OCI-LY1 (cell line): ENCODE data around the gene FN3K.
A peak's percentile ranks its signal among the peaks of the same experiment; 100 is the strongest.

Experiments used
- H2AFZ ChIP-seq: fragments of 200-600 bp; sonication (generic), shearing (Covaris generic); 2 replicates; pipeline ENCODE4 v1.6.0; 2014; ENCODE audit warnings: antibody characterized with exemption, mild to moderate bottlenecking, low read length
- H3F3A ChIP-seq: fragments of 200-600 bp; sonication (generic), shearing (Covaris generic); 2 replicates; pipeline ENCODE4 v1.6.0; 2014; ENCODE audit warnings: mild to moderate bottlenecking, antibody characterized with exemption, low read length, moderate library complexity; ENCODE audit not compliant: insufficient read depth
- H3K27ac ChIP-seq: fragments of 200-600 bp; sonication (generic); 2 replicates; pipeline ENCODE4 v1.5.1; 2014; ENCODE audit warnings: low read length, mixed run types, mild to moderate bottlenecking, low read depth; ENCODE audit not compliant: poor library complexity, severe bottlenecking
- H3K27me3 ChIP-seq: fragments of 200-600 bp; sonication (generic); 2 replicates; pipeline ENCODE4 v1.6.0; 2014; ENCODE audit warnings: antibody characterized with exemption, mild to moderate bottlenecking, low read length, moderate library complexity; ENCODE audit not compliant: insufficient read depth
- H3K36me3 ChIP-seq: fragments of 200-600 bp; sonication (generic); 2 replicates; pipeline ENCODE4 v1.6.1; 2014; ENCODE audit warnings: mild to moderate bottlenecking, antibody characterized with exemption, low read length, moderate library complexity, mixed read lengths; ENCODE audit not compliant: insufficient read depth
- H3K4me1 ChIP-seq: fragments of 200-600 bp; sonication (generic); 2 replicates; pipeline ENCODE4 v1.5.1; 2014; ENCODE audit warnings: mild to moderate bottlenecking, low read length, moderate library complexity; ENCODE audit not compliant: insufficient read depth, severe bottlenecking
- H3K4me2 ChIP-seq: fragments of 200-600 bp; sonication (generic), shearing (Covaris generic); 2 replicates; pipeline ENCODE4 v1.6.1; 2014; ENCODE audit warnings: low read length
- H3K4me3 ChIP-seq: fragments of 200-600 bp; sonication (generic); 2 replicates; pipeline ENCODE4 v1.5.1; 2014; ENCODE audit warnings: low read length, low read depth, mild to moderate bottlenecking, mixed read lengths; ENCODE audit not compliant: poor library complexity, severe bottlenecking
- H3K79me2 ChIP-seq: fragments of 200-600 bp; shearing (Covaris generic); 2 replicates; pipeline ENCODE4 v1.6.1; 2016; ENCODE audit warnings: mixed run types, low read length, mixed read lengths; ENCODE audit not compliant: insufficient read depth
- H3K9ac ChIP-seq: fragments of 200-600 bp; sonication (generic), shearing (Covaris generic); 2 replicates; pipeline ENCODE4 v1.6.1; 2014; ENCODE audit warnings: mild to moderate bottlenecking, low read length, mixed read lengths
- H3K9me2 ChIP-seq: fragments of 200-600 bp; sonication (generic), shearing (Covaris generic); 2 replicates; pipeline ENCODE4 v1.6.1; 2014; ENCODE audit warnings: low read depth, mild to moderate bottlenecking, low read length, mixed read lengths
- H3K9me3 ChIP-seq: fragments of 200-600 bp; shearing (Covaris generic); 2 replicates; pipeline ENCODE4 v1.6.1; 2014; ENCODE audit warnings: low read length, mixed read lengths
- H4K20me1 ChIP-seq: fragments of 200-600 bp; sonication (generic), shearing (Covaris generic); 2 replicates; pipeline ENCODE4 v1.6.0; 2016; ENCODE audit warnings: mild to moderate bottlenecking, low read length; ENCODE audit not compliant: insufficient read depth
- CTCF ChIP-seq: fragments of 200-600 bp; sonication (generic), shearing (Covaris generic); IDR thresholded peaks from 2 replicates; pipeline ENCODE4 v1.5.1; 2017; ENCODE audit warnings: mild to moderate bottlenecking, antibody characterized with exemption, low read length, moderate library complexity, mixed read lengths
- EZH2 ChIP-seq: fragments of 200-600 bp; sonication (generic), shearing (Covaris generic); IDR thresholded peaks from 2 replicates; pipeline ENCODE4 v1.8.0; 2017; ENCODE audit warnings: borderline replicate concordance, mixed run types, mild to moderate bottlenecking, antibody characterized with exemption, low read length, moderate library complexity, mixed read lengths

The FN3K gene

DNA sequence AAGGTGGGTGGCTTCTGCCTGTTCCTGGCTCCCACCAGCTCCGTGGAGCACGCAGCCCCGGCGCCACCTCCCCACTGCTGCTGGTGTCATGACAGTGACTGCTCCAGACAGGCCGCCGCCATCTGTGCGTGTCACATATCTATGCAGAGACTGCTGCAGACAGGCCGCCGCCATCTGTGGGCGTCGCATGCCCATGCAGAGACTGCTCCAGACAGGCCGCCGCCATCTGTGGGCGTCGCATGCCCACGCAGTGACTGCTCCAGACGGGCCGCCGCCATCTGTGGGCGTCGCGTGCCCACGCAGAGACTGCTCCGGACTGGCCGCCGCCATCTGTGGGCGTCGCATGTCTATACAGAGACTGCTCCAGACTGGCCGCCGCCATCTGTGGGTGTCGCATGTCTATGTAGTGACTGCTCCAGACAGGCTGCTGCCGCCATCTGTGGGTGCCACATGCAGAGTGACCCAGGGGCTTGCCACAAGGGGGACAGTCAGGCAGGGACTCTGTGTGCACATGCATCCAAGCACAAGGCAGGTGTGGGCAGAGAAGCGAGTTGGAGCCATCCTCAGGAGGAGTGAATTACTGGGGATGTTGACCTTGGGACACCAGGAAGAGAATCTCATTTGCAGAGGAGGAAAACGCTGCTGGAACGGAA, 22.2 kb upstream of the FN3K start:
- peaks cover 15% of the 10 kb centered on the region for H3K4me1 ChIP-seq
- TF ChIP-seq CTCF (no peak), EZH2 (no peak)
- H3F3A ChIP-seq, result no peaks in the 10 kb centered on the region
- H3K4me2 ChIP-seq, result no peak overlapping the region
- H3K36me3 ChIP-seq, result no peaks in the 10 kb centered on the region; the same call in 1 of the 2 replicates
- H4K20me1 ChIP-seq, result no peaks in the 10 kb centered on the region
- no peak overlapping the region for H2AFZ ChIP-seq
- no peaks in the 10 kb centered on the region for H3K27me3 ChIP-seq
- H3K79me2 ChIP-seq, result no peaks in the 10 kb centered on the region
- no peak overlapping the region for H3K27ac ChIP-seq
- H3K9ac ChIP-seq, result no peak overlapping the region
- no peak overlapping the region for H3K4me3 ChIP-seq
- H3K9me2 ChIP-seq, result no peaks in the 10 kb centered on the region
- no peaks in the 10 kb centered on the region for H3K9me3 ChIP-seq

- H2AFZ ChIP-seq, result peak within 1 kb of the TSS; percentile 97
- peaks cover 23% of the 10 kb centered on the region for H3K36me3 ChIP-seq
- TF ChIP-seq CTCF, result no peak
- TF ChIP-seq EZH2, result no peak
- H3K4me3 ChIP-seq, result peak within 1 kb of the TSS; percentile 98
- H3K79me2 ChIP-seq, result no peaks in the 10 kb centered on the region
- no peaks in the 10 kb centered on the region for H3K9me3 ChIP-seq
- peaks cover 15% of the 10 kb centered on the region for H3K4me1 ChIP-seq
- H3K27me3 ChIP-seq, result no peaks in the 10 kb centered on the region
- H4K20me1 ChIP-seq, result no peaks in the 10 kb centered on the region
- no peak within 1 kb of the TSS for H3K27ac ChIP-seq
- H3K9ac ChIP-seq, result peak within 1 kb of the TSS; percentile 96
- H3K4me2 ChIP-seq, result peak within 1 kb of the TSS; percentile 98
- H3F3A ChIP-seq, result no peaks in the 10 kb centered on the region
- no peaks in the 10 kb centered on the region for H3K9me2 ChIP-seq
These were observed 19.0 kb upstream of the FN3K start, which contains the start of gene FN3KRP for GRCh38 chr17:82716203-82717010. Gene FN3KRP, plus strand, starts transcription at chr17:82716706. Its CDS starts 50 bp downstream, at chr17:82716756.

DNA sequence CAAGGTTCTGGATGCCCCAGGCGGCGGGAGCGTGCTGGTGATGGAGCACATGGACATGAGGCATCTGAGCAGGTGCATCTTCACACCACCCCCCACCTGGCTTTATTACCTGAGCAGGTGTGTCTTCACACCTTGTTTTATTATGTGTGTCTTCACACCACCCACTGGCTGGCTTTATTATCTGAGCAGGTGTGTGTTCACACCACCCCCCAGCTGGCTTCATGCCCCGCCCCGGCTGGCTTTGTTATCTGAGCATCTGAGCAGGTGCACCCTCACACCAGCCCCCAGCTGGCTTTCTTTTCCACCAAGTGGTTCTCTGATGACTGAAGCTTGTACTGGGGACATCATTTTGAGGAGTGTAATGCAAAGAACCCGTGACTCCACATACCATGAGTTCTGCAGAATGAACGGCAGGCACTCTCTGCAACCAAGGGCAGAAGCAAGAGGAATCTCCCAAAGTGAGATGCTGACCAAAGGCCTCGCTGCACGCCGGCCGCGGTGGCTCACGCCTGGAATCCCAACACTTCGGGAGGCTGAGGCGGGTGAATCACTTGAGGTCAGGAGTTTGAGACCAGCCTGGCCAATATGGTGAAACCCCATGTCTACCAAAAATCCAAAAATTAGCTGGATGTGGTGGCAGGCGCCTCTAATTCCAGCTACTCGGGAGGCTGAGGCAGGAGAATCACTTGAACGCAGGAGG, 16.3 kb upstream of the FN3K start:
- Histone ChIP-seq H3K9me2 (no peaks in the 10 kb centered on the region), H4K20me1 (no peaks in the 10 kb centered on the region), H3K9me3 (no peaks in the 10 kb centered on the region), H3K4me1 (peaks cover 15% of the 10 kb centered on the region), H3K4me3 (no peak overlapping the region), H3K9ac (no peak overlapping the region), H2AFZ (no peak overlapping the region), H3K27me3 (no peaks in the 10 kb centered on the region), H3F3A (no peaks in the 10 kb centered on the region), H3K27ac (no peak overlapping the region), H3K4me2 (no peak overlapping the region), H3K79me2 (no peaks in the 10 kb centered on the region), H3K36me3 (peaks cover 37% of the 10 kb centered on the region)
- TF ChIP-seq CTCF (no peak), EZH2 (no peak)
